K562 (cell line): ENCODE results near the gene CRYBA4. TPM values are rescaled to one million over a fixed set of nuclear protein-coding genes. Genes with fewer than 3 reads are reported as not detected.

Source experiments
- CREM ChIP-seq: IDR thresholded peaks from 2 replicates; pipeline ENCODE4 v1.6.1; 2014; ENCODE audit warnings: antibody characterized with exemption, low read depth
- HDAC3 ChIP-seq: fragments of 450-650 bp; IDR thresholded peaks from 2 replicates; pipeline ENCODE4 v1.6.1; 2018; ENCODE audit warnings: borderline replicate concordance, mild to moderate bottlenecking, moderate library complexity; ENCODE audit not compliant: partially characterized antibody
- ILK ChIP-seq: fragments of 450-650 bp; IDR thresholded peaks from 2 replicates; pipeline ENCODE4 v1.6.1; 2016; ENCODE audit warnings: missing genetic modification characterization, low read depth, mild to moderate bottlenecking, missing compliant biosample characterization, moderate library complexity, borderline replicate concordance
- NFYB ChIP-seq: IDR thresholded peaks from 2 replicates; pipeline ENCODE4 v1.6.1; 2011; ENCODE audit warnings: mild to moderate bottlenecking, moderate library complexity; ENCODE audit not compliant: insufficient read length; ENCODE audit errors: extremely low read depth
- RAD51 ChIP-seq: fragments of 450-650 bp; IDR thresholded peaks from 2 replicates; pipeline ENCODE4 v1.7.1; 2016; ENCODE audit warnings: low read depth, mild to moderate bottlenecking, borderline replicate concordance
- SIX5 ChIP-seq, 2 experiments: IDR thresholded peaks; 2 replicates each; pipeline ENCODE4 v1.6.1; 2011; ENCODE audit warnings: low read length in 2 of 2, borderline replicate concordance in 1 of 2, low read depth in 1 of 2, mild to moderate bottlenecking in 1 of 2, moderate library complexity in 1 of 2; ENCODE audit not compliant: insufficient read depth in 1 of 2
- SMARCA4 ChIP-seq: fragments of 450-650 bp; IDR thresholded peaks from 2 replicates; pipeline ENCODE4 v1.6.1; 2016
- ZEB2 ChIP-seq: fragments of 450-650 bp; IDR thresholded peaks from 2 replicates; pipeline ENCODE4 v1.6.1; 2016
- ZNF165 ChIP-seq: fragments of 250-450 bp; sonication (Bioruptor Pico); IDR thresholded peaks from 2 replicates; pipeline ENCODE4 v1.4.0; 2020; ENCODE audit warnings: borderline replicate concordance
- ZNF232 ChIP-seq: sonication (generic); formaldehyde crosslinking; IDR thresholded peaks from 2 replicates; pipeline ENCODE4 v1.8.0; 2022; ENCODE audit warnings: mild to moderate bottlenecking, missing genetic modification reagents
- ZNF282 ChIP-seq: sonication (generic); formaldehyde crosslinking; IDR thresholded peaks from 2 replicates; pipeline ENCODE4 v1.8.1; 2023; ENCODE audit warnings: missing genetic modification reagents
- ZNF780A ChIP-seq: fragments of 250-450 bp; sonication (Bioruptor Pico); IDR thresholded peaks from 2 replicates; pipeline ENCODE4 v1.5.0; 2021; ENCODE audit warnings: mild to moderate bottlenecking
- polyA plus RNA-seq, 8 experiments: library from polyadenylated mRNA; depleted of rRNA in 4 of 8; stranded (reverse) in 5 of 8; unstranded in 3 of 8; fragments of >200 nt; fragmentation: Nextera tagmentation in 2 of 8; fragmentation: Illumina TruSeq in 1 of 8; extraction: Ambion mirVana in 2 of 8; extraction: Trizol in 1 of 8; gene quantifications; 2 replicates each; pipeline versions ENCODE4 v1.2.1 to v1.2.3, GENCODE V29; 2011 to 2014; ENCODE audit warnings: inconsistent platforms in 1 of 8, missing spikeins in 1 of 8
- total RNA-seq, 7 experiments: library from RNA; depleted of rRNA in 6 of 7; stranded (reverse); fragments of >200 nt in 6 of 7; fragmentation: Illumina TruSeq in 2 of 7; extraction: Trizol in 2 of 7; gene quantifications; 2 replicates each; pipeline versions ENCODE4 v1.2.1 to v1.2.3, GENCODE V29; 2011 to 2021; ENCODE audit warnings: low replicate concordance in 1 of 7
- TF ChIP-seq, protein P1 (sequence below): fragments of 200-800 bp; sonication (Bioruptor generic); IDR thresholded peaks from 2 replicates; pipeline ENCODE4 v1.6.1; 2016; ENCODE audit warnings: missing genetic modification characterization, missing compliant biosample characterization
- TF ChIP-seq, protein P2 (sequence below), 2 experiments: fragments of 450-650 bp; formaldehyde crosslinking in 1 of 2; IDR thresholded peaks; 2 replicates each; pipeline versions ENCODE4 v1.4.0 to v1.6.1; 2014 to 2020; ENCODE audit warnings: mild to moderate bottlenecking in 2 of 2, borderline replicate concordance in 1 of 2, low read depth in 1 of 2

CRYBA4 gene
- total and polyA plus RNA-seq, 9 of the 15 experiments (the other 6 are each of a cell fraction or from before 2014, with no cell fraction given), result 0.59 to 3.3 (median 1.6) TPM

DNA sequence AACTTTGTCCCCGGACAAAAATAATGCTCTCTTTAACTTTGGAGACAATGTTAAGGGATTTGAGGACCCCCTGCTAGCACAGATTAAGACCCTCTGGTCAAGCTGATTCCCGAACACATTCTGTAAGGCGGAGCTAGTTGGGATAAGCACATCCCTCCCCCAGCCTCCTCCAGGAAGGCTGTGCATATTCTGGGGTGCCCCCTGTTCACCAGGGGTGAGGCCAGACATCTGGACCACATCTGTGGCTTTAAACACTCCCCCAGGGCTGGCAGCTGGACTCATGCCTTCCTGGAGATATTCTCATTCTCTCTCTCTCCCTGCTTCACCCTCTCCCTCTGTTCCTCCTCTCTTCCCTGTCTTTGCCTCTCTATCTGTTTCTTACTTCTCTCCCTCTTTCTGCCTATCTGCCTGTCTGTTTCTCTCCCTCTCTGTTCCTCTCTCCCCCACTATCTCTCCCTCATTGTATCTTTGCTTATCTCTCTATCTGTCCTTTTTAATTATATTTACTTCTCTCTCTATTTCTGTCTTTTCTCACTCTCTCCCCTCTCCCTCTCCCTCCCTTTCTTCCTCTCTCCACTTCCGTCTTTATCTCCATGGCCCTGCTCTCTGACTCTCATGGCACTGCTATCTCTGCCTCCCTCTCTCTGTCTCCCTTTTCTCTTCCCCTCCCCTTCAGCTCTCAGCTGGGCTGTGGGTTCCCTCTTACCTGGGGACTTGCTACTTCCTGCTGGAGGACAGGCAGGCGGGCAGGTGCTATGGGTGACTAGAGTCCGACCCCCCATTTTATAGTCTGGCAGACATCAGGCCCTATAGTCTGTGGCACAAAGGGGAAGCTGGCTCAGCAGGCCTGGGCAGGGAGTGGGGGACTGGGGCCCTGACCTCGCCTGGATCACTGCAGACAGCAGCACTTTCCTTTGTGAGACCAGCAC lies 4.2 kb upstream of the CRYBA4 start, which contains the start of gene CRYBB1 (continued):
- TF ChIP-seq, protein P1, sequence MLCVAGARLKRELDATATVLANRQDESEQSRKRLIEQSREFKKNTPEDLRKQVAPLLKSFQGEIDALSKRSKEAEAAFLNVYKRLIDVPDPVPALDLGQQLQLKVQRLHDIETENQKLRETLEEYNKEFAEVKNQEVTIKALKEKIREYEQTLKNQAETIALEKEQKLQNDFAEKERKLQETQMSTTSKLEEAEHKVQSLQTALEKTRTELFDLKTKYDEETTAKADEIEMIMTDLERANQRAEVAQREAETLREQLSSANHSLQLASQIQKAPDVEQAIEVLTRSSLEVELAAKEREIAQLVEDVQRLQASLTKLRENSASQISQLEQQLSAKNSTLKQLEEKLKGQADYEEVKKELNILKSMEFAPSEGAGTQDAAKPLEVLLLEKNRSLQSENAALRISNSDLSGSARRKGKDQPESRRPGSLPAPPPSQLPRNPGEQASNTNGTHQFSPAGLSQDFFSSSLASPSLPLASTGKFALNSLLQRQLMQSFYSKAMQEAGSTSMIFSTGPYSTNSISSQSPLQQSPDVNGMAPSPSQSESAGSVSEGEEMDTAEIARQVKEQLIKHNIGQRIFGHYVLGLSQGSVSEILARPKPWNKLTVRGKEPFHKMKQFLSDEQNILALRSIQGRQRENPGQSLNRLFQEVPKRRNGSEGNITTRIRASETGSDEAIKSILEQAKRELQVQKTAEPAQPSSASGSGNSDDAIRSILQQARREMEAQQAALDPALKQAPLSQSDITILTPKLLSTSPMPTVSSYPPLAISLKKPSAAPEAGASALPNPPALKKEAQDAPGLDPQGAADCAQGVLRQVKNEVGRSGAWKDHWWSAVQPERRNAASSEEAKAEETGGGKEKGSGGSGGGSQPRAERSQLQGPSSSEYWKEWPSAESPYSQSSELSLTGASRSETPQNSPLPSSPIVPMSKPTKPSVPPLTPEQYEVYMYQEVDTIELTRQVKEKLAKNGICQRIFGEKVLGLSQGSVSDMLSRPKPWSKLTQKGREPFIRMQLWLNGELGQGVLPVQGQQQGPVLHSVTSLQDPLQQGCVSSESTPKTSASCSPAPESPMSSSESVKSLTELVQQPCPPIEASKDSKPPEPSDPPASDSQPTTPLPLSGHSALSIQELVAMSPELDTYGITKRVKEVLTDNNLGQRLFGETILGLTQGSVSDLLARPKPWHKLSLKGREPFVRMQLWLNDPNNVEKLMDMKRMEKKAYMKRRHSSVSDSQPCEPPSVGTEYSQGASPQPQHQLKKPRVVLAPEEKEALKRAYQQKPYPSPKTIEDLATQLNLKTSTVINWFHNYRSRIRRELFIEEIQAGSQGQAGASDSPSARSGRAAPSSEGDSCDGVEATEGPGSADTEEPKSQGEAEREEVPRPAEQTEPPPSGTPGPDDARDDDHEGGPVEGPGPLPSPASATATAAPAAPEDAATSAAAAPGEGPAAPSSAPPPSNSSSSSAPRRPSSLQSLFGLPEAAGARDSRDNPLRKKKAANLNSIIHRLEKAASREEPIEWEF (CRISPR knock-in tag), result no peak
- TF ChIP-seq RAD51 (no peak), CREM (no peak), ZNF780A (CRISPR knock-in tag) (no peak), SIX5 (IDR thresholded peaks at IDR 0.05; ENCODE audit: borderline replicate concordance in 1 of 2, insufficient read depth in 1 of 2, low read depth in 1 of 2, low read length in 2 of 2) (no peak), SMARCA4 (peak; percentile 86), ZNF232 (CRISPR knock-in tag) (no peak), ZEB2 (peak; percentile 61), ZNF165 (CRISPR knock-in tag) (no peak), HDAC3 (no peak), NFYB (no peak), ILK (tag) (no peak), ZNF282 (CRISPR knock-in tag) (no peak)
- TF ChIP-seq, protein P2, sequence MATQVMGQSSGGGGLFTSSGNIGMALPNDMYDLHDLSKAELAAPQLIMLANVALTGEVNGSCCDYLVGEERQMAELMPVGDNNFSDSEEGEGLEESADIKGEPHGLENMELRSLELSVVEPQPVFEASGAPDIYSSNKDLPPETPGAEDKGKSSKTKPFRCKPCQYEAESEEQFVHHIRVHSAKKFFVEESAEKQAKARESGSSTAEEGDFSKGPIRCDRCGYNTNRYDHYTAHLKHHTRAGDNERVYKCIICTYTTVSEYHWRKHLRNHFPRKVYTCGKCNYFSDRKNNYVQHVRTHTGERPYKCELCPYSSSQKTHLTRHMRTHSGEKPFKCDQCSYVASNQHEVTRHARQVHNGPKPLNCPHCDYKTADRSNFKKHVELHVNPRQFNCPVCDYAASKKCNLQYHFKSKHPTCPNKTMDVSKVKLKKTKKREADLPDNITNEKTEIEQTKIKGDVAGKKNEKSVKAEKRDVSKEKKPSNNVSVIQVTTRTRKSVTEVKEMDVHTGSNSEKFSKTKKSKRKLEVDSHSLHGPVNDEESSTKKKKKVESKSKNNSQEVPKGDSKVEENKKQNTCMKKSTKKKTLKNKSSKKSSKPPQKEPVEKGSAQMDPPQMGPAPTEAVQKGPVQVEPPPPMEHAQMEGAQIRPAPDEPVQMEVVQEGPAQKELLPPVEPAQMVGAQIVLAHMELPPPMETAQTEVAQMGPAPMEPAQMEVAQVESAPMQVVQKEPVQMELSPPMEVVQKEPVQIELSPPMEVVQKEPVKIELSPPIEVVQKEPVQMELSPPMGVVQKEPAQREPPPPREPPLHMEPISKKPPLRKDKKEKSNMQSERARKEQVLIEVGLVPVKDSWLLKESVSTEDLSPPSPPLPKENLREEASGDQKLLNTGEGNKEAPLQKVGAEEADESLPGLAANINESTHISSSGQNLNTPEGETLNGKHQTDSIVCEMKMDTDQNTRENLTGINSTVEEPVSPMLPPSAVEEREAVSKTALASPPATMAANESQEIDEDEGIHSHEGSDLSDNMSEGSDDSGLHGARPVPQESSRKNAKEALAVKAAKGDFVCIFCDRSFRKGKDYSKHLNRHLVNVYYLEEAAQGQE (IDR thresholded peaks at IDR 0.05; ENCODE audit: borderline replicate concordance), result no peak
- TF ChIP-seq, protein P2 (CRISPR knock-in tag; IDR thresholded peaks at IDR 0.05; ENCODE audit: low read depth), result no peak
